ENCODE measurements around the gene REM2.

The REM2 gene

DNA sequence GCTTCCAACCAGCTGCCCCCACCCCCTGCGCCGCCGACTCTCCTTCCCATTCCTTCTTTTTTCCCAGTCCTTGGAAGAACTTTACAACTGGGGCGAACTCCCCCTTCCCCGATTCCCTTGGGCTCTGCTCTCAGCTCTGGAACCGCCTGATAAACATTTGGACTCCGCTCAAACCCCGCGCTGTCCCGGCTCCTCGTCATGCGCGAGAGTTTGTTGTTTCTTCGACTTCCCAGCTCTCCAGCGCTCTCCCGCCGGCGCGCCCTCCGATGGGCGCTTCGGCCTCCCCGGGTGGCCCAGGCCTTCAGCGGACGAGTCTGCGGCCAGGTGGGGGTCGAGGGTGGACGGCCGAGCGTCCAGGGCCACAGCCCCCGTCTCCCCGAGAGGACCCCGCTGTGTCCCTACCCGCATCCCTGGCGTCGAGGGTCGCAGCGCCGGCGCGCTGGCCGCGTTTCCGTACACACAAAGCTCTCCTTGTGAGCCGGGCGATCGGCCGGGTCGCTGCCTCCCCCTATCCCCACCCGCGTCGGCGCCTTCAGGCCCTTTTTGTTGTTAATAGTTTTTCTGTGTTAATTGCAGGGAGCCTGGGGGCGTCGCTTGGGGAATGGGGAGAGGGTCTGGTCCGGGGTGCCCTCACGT, 45.8 kb upstream of the REM2 start:
- no peak for TF ChIP-seq EZH2phosphoT487 (IDR thresholded peaks at IDR 0.05; ENCODE audit: borderline replicate concordance, low read length)
- no peak for TF ChIP-seq CTCF (IDR thresholded peaks at IDR 0.05; ENCODE audit: low read depth, low read length, poor library complexity, severe bottlenecking)
- H3K79me2 ChIP-seq (ENCODE audit: control insufficient read depth, low read length): no peaks in the 10 kb centered on the region
- H3K4me2 ChIP-seq (ENCODE audit: low read length): no peak overlapping the region
- peaks cover 9% of the 10 kb centered on the region for H3K4me1 ChIP-seq (ENCODE audit: control insufficient read depth, low read length)
- no peaks in the 10 kb centered on the region for H3K9me2 ChIP-seq (replicated peaks; ENCODE audit: control insufficient read depth, low read length)
- H3K27me3 ChIP-seq (ENCODE audit: control insufficient read depth, low read length): no peaks in the 10 kb centered on the region
- H3F3A ChIP-seq (ENCODE audit: control insufficient read depth, insufficient read depth): peaks cover 8% of the 10 kb centered on the region
- no peak overlapping the region for H3K4me3 ChIP-seq (ENCODE audit: low read length)
- H4K20me1 ChIP-seq (ENCODE audit: control insufficient read depth, insufficient read depth, low read depth, low read length): no peaks in the 10 kb centered on the region
- H3K9me3 ChIP-seq (ENCODE audit: control insufficient read depth, insufficient read depth, low read length): no peaks in the 10 kb centered on the region
- peaks cover 39% of the 10 kb centered on the region for H3K36me3 ChIP-seq (ENCODE audit: control insufficient read depth, low read length)
- H3K27ac ChIP-seq (ENCODE audit: low read depth, low read length): no peak overlapping the region

DNA sequence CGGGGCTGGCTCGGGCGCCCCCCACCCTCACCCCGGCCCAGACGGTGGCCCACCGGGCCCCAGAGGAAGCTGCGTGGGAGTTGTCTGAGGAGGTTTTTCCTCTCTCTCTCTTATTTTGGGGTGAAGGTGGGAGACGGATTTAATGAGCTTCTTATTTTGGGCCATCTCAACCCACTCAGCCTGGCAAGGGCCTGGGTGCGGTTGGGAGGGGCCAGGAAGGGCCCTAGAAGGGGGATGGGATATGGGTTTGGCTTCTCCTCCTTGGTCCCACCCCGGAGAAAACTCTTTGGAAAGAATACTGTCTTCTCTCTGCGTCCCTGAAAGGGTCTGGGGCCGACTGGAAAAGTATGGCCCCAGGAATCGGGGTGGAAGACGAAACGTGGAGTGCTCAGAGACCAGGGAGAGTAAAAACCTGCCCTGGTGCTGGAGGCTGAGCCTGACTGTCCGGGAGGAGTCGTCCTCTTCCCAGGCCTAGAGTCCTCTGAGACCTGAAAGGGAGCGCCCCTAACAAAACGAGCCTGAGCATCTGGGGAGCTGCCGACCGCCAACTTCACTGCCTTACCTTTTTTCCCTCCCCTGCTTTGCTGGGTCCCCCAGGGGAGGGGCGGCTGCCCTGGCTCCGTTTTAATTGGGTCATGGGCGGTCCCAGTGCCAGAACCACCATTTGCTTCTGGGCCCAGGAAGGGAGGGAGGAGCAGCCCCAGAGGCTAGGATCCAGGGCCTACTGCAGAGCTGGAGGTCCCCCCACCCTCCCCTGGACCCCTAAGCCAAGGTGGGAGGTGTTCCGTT, 45.1 kb upstream of the REM2 start:
- Histone ChIP-seq H3K27me3 (ENCODE audit: control insufficient read depth, low read length) (no peaks in the 10 kb centered on the region), H3K79me2 (ENCODE audit: control insufficient read depth, low read length) (no peaks in the 10 kb centered on the region), H3K4me1 (ENCODE audit: control insufficient read depth, low read length) (peaks cover 9% of the 10 kb centered on the region), H3F3A (ENCODE audit: control insufficient read depth, insufficient read depth) (peaks cover 8% of the 10 kb centered on the region), H4K20me1 (ENCODE audit: control insufficient read depth, insufficient read depth, low read depth, low read length) (no peaks in the 10 kb centered on the region), H3K9me2 (replicated peaks; ENCODE audit: control insufficient read depth, low read length) (no peaks in the 10 kb centered on the region), H3K4me2 (ENCODE audit: low read length) (no peak overlapping the region), H3K36me3 (ENCODE audit: control insufficient read depth, low read length) (peaks cover 36% of the 10 kb centered on the region), H3K27ac (ENCODE audit: low read depth, low read length) (no peak overlapping the region), H3K9me3 (ENCODE audit: control insufficient read depth, insufficient read depth, low read length) (no peaks in the 10 kb centered on the region), H3K4me3 (ENCODE audit: low read length) (no peak overlapping the region)
- no peak for TF ChIP-seq EZH2phosphoT487 (IDR thresholded peaks at IDR 0.05; ENCODE audit: borderline replicate concordance, low read length)
- TF ChIP-seq CTCF (IDR thresholded peaks at IDR 0.05; ENCODE audit: low read depth, low read length, poor library complexity, severe bottlenecking): no peak

GRCh38 chr14:22838631-22839041, 44.4 kb upstream of the REM2 start:
- no peaks in the 10 kb centered on the region for H3K9me3 ChIP-seq (ENCODE audit: control insufficient read depth, insufficient read depth, low read length)
- no peaks in the 10 kb centered on the region for H3K9me2 ChIP-seq (replicated peaks; ENCODE audit: control insufficient read depth, low read length)
- H3K4me2 ChIP-seq (ENCODE audit: low read length): no peak overlapping the region
- no peak overlapping the region for H3K4me3 ChIP-seq (ENCODE audit: low read length)
- H3F3A ChIP-seq (ENCODE audit: control insufficient read depth, insufficient read depth): peaks cover 8% of the 10 kb centered on the region
- H3K27ac ChIP-seq (ENCODE audit: low read depth, low read length): no peak overlapping the region
- no peaks in the 10 kb centered on the region for H3K79me2 ChIP-seq (ENCODE audit: control insufficient read depth, low read length)
- H4K20me1 ChIP-seq (ENCODE audit: control insufficient read depth, insufficient read depth, low read depth, low read length): no peaks in the 10 kb centered on the region
- TF ChIP-seq EZH2phosphoT487 (IDR thresholded peaks at IDR 0.05; ENCODE audit: borderline replicate concordance, low read length): no peak
- TF ChIP-seq CTCF (IDR thresholded peaks at IDR 0.05; ENCODE audit: low read depth, low read length, poor library complexity, severe bottlenecking): no peak
- H3K27me3 ChIP-seq (ENCODE audit: control insufficient read depth, low read length): no peaks in the 10 kb centered on the region
- H3K36me3 ChIP-seq (ENCODE audit: control insufficient read depth, low read length): peaks cover 30% of the 10 kb centered on the region
- peaks cover 9% of the 10 kb centered on the region for H3K4me1 ChIP-seq (ENCODE audit: control insufficient read depth, low read length)

Data from DOHH2 (cell line).